Skin epidermis (tissue), 12 donors: ENCODE measurements around the gene ATRN.
A peak's percentile ranks its signal among the peaks of the same experiment; 100 is the strongest.
"Not testable (repeated sequence)": the region's sequence is repeated elsewhere in the genome, so short reads cannot be mapped to it uniquely, and the experiment has no call there.

Experiments
- H3K27ac ChIP-seq, 21 experiments: fragments of 200-600 bp; sonication (generic) in 11 of 21; one replicate each; pipeline ENCODE4 v1.5.0; 2020; ENCODE audit warnings: mild to moderate bottlenecking in 3 of 21, inconsistent platforms in 2 of 21, moderate library complexity in 2 of 21
- H3K4me3 ChIP-seq, 7 experiments: fragments of 200-600 bp; sonication (generic) in 2 of 7; one replicate each; pipeline ENCODE4 v1.5.0; 2020; ENCODE audit warnings: inconsistent platforms in 2 of 7, mild to moderate bottlenecking in 2 of 7, moderate library complexity in 1 of 7

The ATRN gene

GRCh38 chr20:3470627-3471396, at the start of gene ATRN:
Gene ATRN (plus strand): TSS chr20:3471018. CDS start chr20:3471108, 90 bp downstream.
- Histone ChIP-seq H3K27ac (peak within 1 kb of the TSS; percentile 58 to 93 (median 88)), H3K4me3 (peak within 1 kb of the TSS; percentile 89 to 99 (median 96))

- H3K27ac ChIP-seq, result no peak overlapping the region
- H3K4me3 ChIP-seq, result no peak overlapping the region
Observed at GRCh38 chr20:3421985-3422384, 48.8 kb upstream of the ATRN start.

- H3K27ac ChIP-seq, result no peak overlapping the region
- H3K4me3 ChIP-seq, result no peak overlapping the region
Observed at GRCh38 chr20:3423126-3423525, 47.7 kb upstream of the ATRN start.

- H3K27ac ChIP-seq, H3K4me3 ChIP-seq: not testable (repeated sequence)
Observed at GRCh38 chr20:3426766-3427165, 44.1 kb upstream of the ATRN start.

- Histone ChIP-seq H3K27ac (peak overlapping the region in 3 of 21 experiments; percentile 19 to 31 (median 25)), H3K4me3 (no peak overlapping the region)
Observed at GRCh38 chr20:3430376-3431069, 40.3 kb upstream of the ATRN start.

- peak overlapping the region in 2 of 21 experiments; percentile 25 to 31 for H3K27ac ChIP-seq
- no peak overlapping the region for H3K4me3 ChIP-seq
Observed at GRCh38 chr20:3431109-3431508, 39.7 kb upstream of the ATRN start.

- Histone ChIP-seq H3K4me3 (no peak overlapping the region), H3K27ac (no peak overlapping the region)
Observed at GRCh38 chr20:3432844-3433243, 38.0 kb upstream of the ATRN start.

GRCh38 chr20:3433744-3434143, 37.1 kb upstream of the ATRN start:
- Histone ChIP-seq H3K4me3 (no peak overlapping the region), H3K27ac (peak overlapping the region in 1 of 21 experiments; percentile 2)

- peak overlapping the region in 2 of 21 experiments; percentile 2 to 10 for H3K27ac ChIP-seq
- H3K4me3 ChIP-seq, result no peak overlapping the region
Observed at GRCh38 chr20:3434232-3434631, 36.6 kb upstream of the ATRN start.

- H3K4me3 ChIP-seq, result no peak overlapping the region
- H3K27ac ChIP-seq, result no peak overlapping the region
Observed at GRCh38 chr20:3436864-3437574, 33.8 kb upstream of the ATRN start.

GRCh38 chr20:3446779-3447178, 24.0 kb upstream of the ATRN start:
- Histone ChIP-seq H3K27ac (no peak overlapping the region), H3K4me3 (no peak overlapping the region)

GRCh38 chr20:3447321-3447720, 23.5 kb upstream of the ATRN start:
- Histone ChIP-seq H3K4me3 (no peak overlapping the region), H3K27ac (no peak overlapping the region)

GRCh38 chr20:3449319-3449718, 21.5 kb upstream of the ATRN start:
- H3K27ac ChIP-seq, result no peak overlapping the region
- H3K4me3 ChIP-seq, result no peak overlapping the region

- H3K27ac ChIP-seq, result no peak overlapping the region
- H3K4me3 ChIP-seq, result no peak overlapping the region
Observed at GRCh38 chr20:3452136-3452535, 18.7 kb upstream of the ATRN start.

- H3K4me3 ChIP-seq, result no peak overlapping the region
Observed at GRCh38 chr20:3452690-3453089, 18.1 kb upstream of the ATRN start.

GRCh38 chr20:3454831-3455230, 16.0 kb upstream of the ATRN start:
- H3K4me3 ChIP-seq, result no peak overlapping the region
- no peak overlapping the region for H3K27ac ChIP-seq

More at GRCh38 chr20:3452690-3453089, 18.1 kb upstream of the ATRN start:
- no peak overlapping the region for H3K27ac ChIP-seq

- H3K4me3 ChIP-seq, result no peak overlapping the region
- no peak overlapping the region for H3K27ac ChIP-seq
Observed at GRCh38 chr20:3456648-3457047, 14.2 kb upstream of the ATRN start.

GRCh38 chr20:3459881-3460307, 10.9 kb upstream of the ATRN start:
- H3K4me3 ChIP-seq, result no peak overlapping the region
- no peak overlapping the region for H3K27ac ChIP-seq

GRCh38 chr20:3461211-3461771, 9.5 kb upstream of the ATRN start:
- Histone ChIP-seq H3K4me3 (no peak overlapping the region), H3K27ac (no peak overlapping the region)
